ENCODE measurements around the gene FAM204A.

GRCh38 chr10:118307220-118307619 lies 34.9 kb downstream of the FAM204A start:
- TF ChIP-seq, protein P1, sequence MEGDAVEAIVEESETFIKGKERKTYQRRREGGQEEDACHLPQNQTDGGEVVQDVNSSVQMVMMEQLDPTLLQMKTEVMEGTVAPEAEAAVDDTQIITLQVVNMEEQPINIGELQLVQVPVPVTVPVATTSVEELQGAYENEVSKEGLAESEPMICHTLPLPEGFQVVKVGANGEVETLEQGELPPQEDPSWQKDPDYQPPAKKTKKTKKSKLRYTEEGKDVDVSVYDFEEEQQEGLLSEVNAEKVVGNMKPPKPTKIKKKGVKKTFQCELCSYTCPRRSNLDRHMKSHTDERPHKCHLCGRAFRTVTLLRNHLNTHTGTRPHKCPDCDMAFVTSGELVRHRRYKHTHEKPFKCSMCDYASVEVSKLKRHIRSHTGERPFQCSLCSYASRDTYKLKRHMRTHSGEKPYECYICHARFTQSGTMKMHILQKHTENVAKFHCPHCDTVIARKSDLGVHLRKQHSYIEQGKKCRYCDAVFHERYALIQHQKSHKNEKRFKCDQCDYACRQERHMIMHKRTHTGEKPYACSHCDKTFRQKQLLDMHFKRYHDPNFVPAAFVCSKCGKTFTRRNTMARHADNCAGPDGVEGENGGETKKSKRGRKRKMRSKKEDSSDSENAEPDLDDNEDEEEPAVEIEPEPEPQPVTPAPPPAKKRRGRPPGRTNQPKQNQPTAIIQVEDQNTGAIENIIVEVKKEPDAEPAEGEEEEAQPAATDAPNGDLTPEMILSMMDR (IDR thresholded peaks at IDR 0.05; ENCODE audit: low read length): no peak
- no peak for TF ChIP-seq EZH2 (optimal IDR thresholded peaks at IDR 0.05; ENCODE audit: low read depth, low read length)

All from MM.1S (cell line).